Liver (tissue), 2 donors: ENCODE measurements around the gene COX10.

Experiments used
- FOXA1 ChIP-seq: IDR thresholded peaks from 2 replicates; pipeline ENCODE4 v1.6.1; 2016; ENCODE audit warnings: antibody characterized with exemption
- HNF4G ChIP-seq: IDR thresholded peaks from 2 replicates; pipeline ENCODE4 v1.6.1; 2016; ENCODE audit warnings: antibody characterized with exemption
- NR2F2 ChIP-seq: IDR thresholded peaks from 2 replicates; pipeline ENCODE4 v1.6.1; 2016; ENCODE audit warnings: antibody characterized with exemption
- donor health status: healthy.

DNA sequence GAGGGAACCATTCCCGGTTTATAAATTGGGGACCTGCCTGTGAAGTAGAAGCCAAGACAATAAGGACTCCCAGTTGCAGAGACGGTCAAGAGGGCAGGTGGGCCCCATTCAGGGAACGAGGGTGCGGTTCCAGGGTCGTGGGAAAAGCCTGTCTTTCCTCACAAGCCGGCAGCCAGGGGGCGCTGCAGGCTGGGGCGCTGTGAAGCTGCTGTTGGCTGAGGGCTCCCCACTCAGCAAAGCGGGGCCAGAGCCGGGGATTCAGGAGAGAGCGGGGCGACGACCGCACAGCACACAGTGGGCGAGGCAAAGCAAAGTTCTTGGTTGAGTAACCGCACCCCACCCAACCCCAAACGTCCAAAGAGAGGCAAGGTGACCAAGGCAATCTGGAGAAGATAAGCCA lies 142.5 kb downstream of the COX10 start:
- no peak for TF ChIP-seq FOXA1
- TF ChIP-seq HNF4G, result no peak
- TF ChIP-seq NR2F2, result no peak
